Endothelial cell of umbilical vein (primary cell): ENCODE measurements around the gene LIPK. TPM values are rescaled to one million over a fixed set of nuclear protein-coding genes. Genes with fewer than 3 reads are reported as not detected.

ENCODE experiments used
- BruUV-seq: library from RNA; stranded (reverse); fragments of 400-500 nt; replicated peaks from 2 replicates; lab custom pipeline; 2021; lab: Mats Ljungman, UMichigan
- CTCF ChIA-PET: fragments of 300-600, 350-600 bp; sonication (Branson Sonifier 250); formaldehyde crosslinking; loops from one replicate; lab custom pipeline; 2021; ENCODE audit warnings: antibody characterized with exemption, inconsistent platforms; lab: Charles Lee
- POLR2A ChIA-PET: fragments of 300-600, 350-600 bp; sonication (Branson Sonifier 250); formaldehyde crosslinking; loops from one replicate; lab custom pipeline; 2021; ENCODE audit warnings: antibody characterized with exemption, inconsistent platforms; lab: Charles Lee
- DNase-seq: peaks from one replicate; pipeline ENCODE4 v3.0.0-alpha.2; 2011; ENCODE audit warnings: low read depth, low spot score
- FAIRE-seq: peaks from 2 replicates; lab custom pipeline; 2011; peaks lifted over from hg19 to GRCh38; lab: Jason Lieb, UNC
- H2AFZ ChIP-seq: 2 replicates; pipeline ENCODE4 v1.6.0; 2012; ENCODE audit warnings: low read depth, low read length, control low read depth, inconsistent platforms
- H3K27ac ChIP-seq: 2 replicates; pipeline ENCODE4 v1.5.1; 2011; ENCODE audit warnings: low read depth, mild to moderate bottlenecking, control low read depth, low read length, moderate library complexity; ENCODE audit not compliant: insufficient read depth
- H3K27me3 ChIP-seq, 2 experiments: 2 replicates each; pipeline versions ENCODE4 v1.6.0 to v1.6.1; 2011; ENCODE audit warnings: low read length in 2 of 2, mixed read lengths in 1 of 2; ENCODE audit not compliant: control insufficient read depth in 2 of 2, insufficient read depth in 2 of 2
- H3K36me3 ChIP-seq, 2 experiments: 2 replicates in 1 of 2; 3 replicates in 1 of 2; pipeline ENCODE4 v1.5.1; 2011; ENCODE audit warnings: low read length in 2 of 2, mild to moderate bottlenecking in 1 of 2, moderate library complexity in 1 of 2; ENCODE audit not compliant: control insufficient read depth in 2 of 2, insufficient read depth in 2 of 2; ENCODE audit errors: extremely low read depth in 1 of 2
- H3K4me1 ChIP-seq: 3 replicates; pipeline ENCODE4 v1.5.1; 2011; ENCODE audit warnings: mild to moderate bottlenecking, low read length; ENCODE audit not compliant: control insufficient read depth, insufficient read depth; ENCODE audit errors: extremely low read depth
- H3K4me2 ChIP-seq: 2 replicates; pipeline ENCODE4 v1.6.1; 2011; ENCODE audit warnings: low read length, control low read depth, mixed read lengths; ENCODE audit not compliant: insufficient read depth
- H3K4me3 ChIP-seq, 3 experiments: fragments of 200-600 bp in 1 of 3; sonication (generic), shearing (Covaris generic) in 1 of 3; replicated peaks in 1 of 3; 2 replicates each; pipeline ENCODE4 v1.5.1; 2011 to 2016; ENCODE audit warnings: control low read depth in 3 of 3, low read length in 3 of 3, mild to moderate bottlenecking in 2 of 3, inconsistent platforms in 1 of 3, low read depth in 1 of 3, moderate library complexity in 1 of 3; ENCODE audit not compliant: insufficient read depth in 1 of 3
- H3K79me2 ChIP-seq: 2 replicates; pipeline ENCODE4 v1.6.0; 2012; ENCODE audit warnings: low read length, inconsistent platforms; ENCODE audit not compliant: control insufficient read depth, insufficient read depth
- H3K9ac ChIP-seq: replicated peaks from 2 replicates; pipeline ENCODE3; 2011; ENCODE audit warnings: low read length, control low read depth; ENCODE audit not compliant: insufficient read depth; ENCODE audit errors: extremely low read depth
- H3K9me1 ChIP-seq: replicated peaks from 3 replicates; pipeline ENCODE4 v1.6.0; 2011; ENCODE audit warnings: mild to moderate bottlenecking, low read length; ENCODE audit not compliant: control insufficient read depth, insufficient read depth; ENCODE audit errors: extremely low read depth
- H3K9me3 ChIP-seq: replicated peaks from 2 replicates; pipeline ENCODE4 v1.5.1; 2012; ENCODE audit warnings: low read length, inconsistent platforms; ENCODE audit not compliant: control insufficient read depth, insufficient read depth
- H4K20me1 ChIP-seq: replicated peaks from 2 replicates; pipeline ENCODE3; 2011; ENCODE audit warnings: mild to moderate bottlenecking, low read length; ENCODE audit not compliant: control insufficient read depth, insufficient read depth; ENCODE audit errors: extremely low read depth
- CTCF ChIP-seq, 2 donors: IDR thresholded peaks; 1 replicate in 1 of 2; 2 replicates in 1 of 2; pipeline ENCODE4 v1.5.1; 2011; ENCODE audit warnings: low read length in 2 of 2, mild to moderate bottlenecking in 2 of 2, moderate library complexity in 2 of 2, control low read depth in 1 of 2, inconsistent platforms in 1 of 2, low read depth in 1 of 2; ENCODE audit not compliant: insufficient read depth in 1 of 2; ENCODE audit errors: extremely low read depth in 1 of 2
- EZH2 ChIP-seq: IDR thresholded peaks from 2 replicates; pipeline ENCODE4 v1.6.1; 2012; ENCODE audit warnings: borderline replicate concordance, low read depth, mild to moderate bottlenecking, moderate library complexity, low read length, inconsistent platforms; ENCODE audit not compliant: severe bottlenecking
- FOS ChIP-seq: IDR thresholded peaks from 2 replicates; pipeline ENCODE4 v1.6.1; 2011; ENCODE audit warnings: mild to moderate bottlenecking, low read length, moderate library complexity, borderline replicate concordance; ENCODE audit not compliant: insufficient read depth
- GATA2 ChIP-seq: IDR thresholded peaks from 2 replicates; pipeline ENCODE4 v1.7.0; 2011; ENCODE audit warnings: low read depth, mild to moderate bottlenecking, moderate library complexity, mixed read lengths, low read length; ENCODE audit not compliant: insufficient read length, insufficient read depth
- JUN ChIP-seq: IDR thresholded peaks from 2 replicates; pipeline ENCODE4 v1.6.1; 2011; ENCODE audit warnings: borderline replicate concordance, low read depth; ENCODE audit not compliant: insufficient read length, insufficient read depth
- MAX ChIP-seq: IDR thresholded peaks from 2 replicates; pipeline ENCODE4 v1.6.1; 2011; ENCODE audit not compliant: insufficient read depth, insufficient read length
- MYC ChIP-seq: IDR thresholded peaks from one replicate; pipeline ENCODE4 v1.6.1; 2011; ENCODE audit warnings: mild to moderate bottlenecking, low read depth, low read length
- POLR2A ChIP-seq: IDR thresholded peaks from 2 replicates; pipeline ENCODE4 v1.6.1; 2012; ENCODE audit warnings: low read depth, mild to moderate bottlenecking, control low read depth, low read length
- POLR2AphosphoS5 ChIP-seq: IDR thresholded peaks from 2 replicates; pipeline ENCODE4 v1.6.1; 2012; ENCODE audit warnings: low read depth, mild to moderate bottlenecking, control low read depth, low read length, moderate library complexity; ENCODE audit not compliant: insufficient read depth
- dilution Hi-C: fragments of 300-500 bp; cut with MboI; formaldehyde crosslinking; loops from one replicate; pipeline ENCODE4 v1.15.0; 2019; ENCODE audit warnings: low sequenced_read_pairs; ENCODE audit not compliant: extremely low pct_ligation_motif_present
- intact Hi-C: fragments of 100-400 bp; cut with micrococcal nuclease; formaldehyde crosslinking; loops from one replicate; pipeline ENCODE4 v1.10.0; 2022
- polyA plus RNA-seq, 4 experiments: library from polyadenylated mRNA; depleted of rRNA in 3 of 4; stranded (reverse) in 3 of 4; unstranded in 1 of 4; fragments of >200 nt; gene quantifications; 2 replicates each; pipeline versions ENCODE4 v1.2.1 to v1.2.3, GENCODE V29; 2011 to 2012; ENCODE audit warnings: missing spikeins in 1 of 4
- total RNA-seq: library from RNA; stranded (reverse); gene quantifications from 2 replicates; pipeline ENCODE4 v1.2.3, GENCODE V29; 2021

The LIPK gene
- total and polyA plus RNA-seq, 2 donors (not counting 3 experiments of a cell fraction or from before 2014, with no cell fraction given): not detected

- BruUV-seq: no TSS peak
- ChIA-PET CTCF (interaction anchor here (0.7 to 2.7 kb wide), 4 partner anchors 16 to 179 kb away, joined by 3 to 11 read pairs (median 4); partner anchors contain the start of gene RNLS), POLR2A (no interaction called here)
- Histone ChIP-seq H3K36me3 (no peaks in the 10 kb centered on the region), H3K4me3 (no peak overlapping the region), H2AFZ (no peak overlapping the region), H3K27me3 (no peaks in the 10 kb centered on the region), H3K27ac (no peak overlapping the region), H3K9ac (no peak overlapping the region), H3K9me1 (no peaks in the 10 kb centered on the region), H3K79me2 (no peaks in the 10 kb centered on the region), H4K20me1 (no peaks in the 10 kb centered on the region), H3K4me1 (no peaks in the 10 kb centered on the region), H3K9me3 (no peaks in the 10 kb centered on the region), H3K4me2 (no peak overlapping the region)
- dilution Hi-C loops: no loop called here
- DNase-seq (no peak), FAIRE-seq (no peak)
- intact Hi-C loops: no loop called here
- TF ChIP-seq EZH2 (no peak), MAX (no peak)
Measured at GRCh38 chr10:88744002-88744401, 38.0 kb downstream of the LIPK start.

- ChIA-PET CTCF (interaction anchor here (1.0 to 2.9 kb wide), 5 partner anchors 9 to 180 kb away, joined by 3 to 10 read pairs (median 4); partner anchors contain the start of gene RNLS), POLR2A (no interaction called here)
- intact Hi-C loops: no loop called here
- Histone ChIP-seq H4K20me1 (no peaks in the 10 kb centered on the region), H3K4me1 (no peaks in the 10 kb centered on the region), H3K27me3 (no peaks in the 10 kb centered on the region), H3K9me3 (no peaks in the 10 kb centered on the region), H3K9ac (no peak overlapping the region), H2AFZ (no peak overlapping the region), H3K79me2 (no peaks in the 10 kb centered on the region), H3K36me3 (no peaks in the 10 kb centered on the region), H3K27ac (no peak overlapping the region), H3K4me2 (no peak overlapping the region), H3K9me1 (no peaks in the 10 kb centered on the region), H3K4me3 (no peak overlapping the region)
- TF ChIP-seq JUN (no peak), GATA2 (no peak), POLR2A (no peak), MAX (no peak), FOS (no peak), EZH2 (no peak), CTCF (IDR thresholded peaks at IDR 0.05; ENCODE audit: extremely low read depth in 1 of 2, insufficient read depth in 1 of 2, low read depth in 1 of 2, low read length in 2 of 2) (no peak), MYC (no peak), POLR2AphosphoS5 (no peak)
- dilution Hi-C loops: no loop called here
- no TSS peak for BruUV-seq
- DNase-seq (no peak), FAIRE-seq (no peak)
Measured at GRCh38 chr10:88745633-88746032, 39.6 kb downstream of the LIPK start.
